VCaP (cell line): ENCODE data around the gene CHCHD4.

Source experiments
- H3K27ac ChIP-seq: fragments of 450-650 bp; 2 replicates; pipeline ENCODE4 v1.5.1; 2017
- CTCF ChIP-seq: fragments of 450-650 bp; conservative IDR thresholded peaks from 2 replicates; pipeline ENCODE4 v1.5.1; 2017; ENCODE audit warnings: mild to moderate bottlenecking, moderate library complexity

Gene CHCHD4

DNA sequence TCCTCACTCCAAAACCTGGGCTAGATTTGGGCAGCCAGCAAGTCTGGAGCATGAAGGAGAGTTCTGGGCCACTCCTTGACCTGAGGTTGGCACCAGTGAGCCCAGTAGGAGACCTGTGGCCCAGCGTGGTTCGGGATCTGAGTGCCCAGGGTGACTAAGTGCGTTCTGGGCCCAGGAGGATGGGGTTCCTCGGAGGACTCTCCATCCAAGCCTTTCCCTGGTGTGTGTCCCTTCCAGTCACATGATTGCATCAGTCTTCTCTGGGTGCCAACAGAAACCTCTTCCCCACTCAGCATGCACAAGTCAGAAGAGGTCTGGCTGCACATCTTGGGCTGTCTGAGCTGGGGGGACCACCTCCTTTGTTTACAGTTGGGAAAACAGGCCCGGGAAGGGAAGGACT, 15.1 kb upstream of the CHCHD4 start:
- no peak overlapping the region for H3K27ac ChIP-seq
- TF ChIP-seq CTCF = no peak

DNA sequence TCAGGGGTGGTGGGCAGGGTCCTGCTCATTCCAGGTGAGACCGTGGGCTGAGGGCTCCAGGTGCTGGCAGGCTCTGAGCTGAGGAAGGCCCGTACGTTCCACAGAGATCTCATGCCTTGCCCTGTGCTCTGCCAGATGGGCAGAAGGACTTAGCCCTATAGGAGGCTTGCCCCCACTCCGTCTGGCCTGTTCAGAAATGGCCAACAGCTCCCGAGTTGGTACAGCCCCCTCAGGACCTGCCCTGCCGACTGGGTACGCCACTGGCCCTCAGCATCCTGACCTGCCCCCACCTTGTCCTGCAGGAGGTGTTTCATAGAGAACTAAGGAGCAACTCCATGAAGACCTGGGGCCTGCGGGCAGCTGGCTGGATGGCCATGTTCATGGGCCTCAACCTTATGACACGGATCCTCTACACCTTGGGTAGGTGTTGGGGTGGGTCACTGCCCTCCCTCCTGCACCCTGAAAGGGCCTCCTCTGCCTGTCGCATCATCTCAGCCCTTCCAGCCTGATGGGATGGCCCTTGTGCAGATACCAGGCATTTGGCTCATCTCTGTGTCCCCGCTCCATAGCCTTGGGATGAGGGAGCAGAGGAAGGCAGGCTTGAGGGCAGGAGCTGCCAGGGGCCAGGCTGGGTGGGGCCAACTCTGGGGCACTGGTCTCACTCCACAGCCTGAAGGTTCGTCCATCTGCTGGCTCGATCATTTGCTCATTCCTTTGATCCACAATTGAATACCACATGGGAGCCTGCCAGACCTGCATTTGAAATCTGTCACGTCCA, 14.4 kb upstream of the CHCHD4 start:
- no peak overlapping the region for H3K27ac ChIP-seq
- no peak for TF ChIP-seq CTCF

GRCh38 chr3:14138109-14138877, 13.6 kb upstream of the CHCHD4 start:
- no peak overlapping the region for H3K27ac ChIP-seq
- no peak for TF ChIP-seq CTCF

DNA sequence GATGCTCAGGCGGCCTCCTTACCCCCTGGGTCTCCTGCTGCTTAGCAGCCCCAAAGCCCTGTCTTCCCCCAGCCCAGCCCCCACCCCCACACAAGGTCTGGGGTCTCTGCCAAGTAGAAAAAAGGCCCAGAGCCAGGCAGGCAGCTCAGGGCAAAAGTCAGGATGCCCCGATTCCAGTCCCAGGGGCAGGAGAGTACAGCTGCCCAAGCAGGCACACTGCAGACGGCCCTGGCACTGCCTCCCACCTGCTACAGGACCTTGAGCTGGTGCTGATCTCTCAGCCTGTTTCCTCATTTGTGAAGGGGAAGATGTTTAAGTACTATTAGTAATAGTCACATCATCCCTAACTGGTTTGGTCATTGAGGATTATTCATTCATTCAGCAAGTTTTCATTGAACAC, 12.8 kb upstream of the CHCHD4 start:
- TF ChIP-seq CTCF = no peak
- no peak overlapping the region for H3K27ac ChIP-seq

GRCh38 chr3:14137004-14137403, 12.3 kb upstream of the CHCHD4 start:
- no peak overlapping the region for H3K27ac ChIP-seq
- no peak for TF ChIP-seq CTCF

DNA sequence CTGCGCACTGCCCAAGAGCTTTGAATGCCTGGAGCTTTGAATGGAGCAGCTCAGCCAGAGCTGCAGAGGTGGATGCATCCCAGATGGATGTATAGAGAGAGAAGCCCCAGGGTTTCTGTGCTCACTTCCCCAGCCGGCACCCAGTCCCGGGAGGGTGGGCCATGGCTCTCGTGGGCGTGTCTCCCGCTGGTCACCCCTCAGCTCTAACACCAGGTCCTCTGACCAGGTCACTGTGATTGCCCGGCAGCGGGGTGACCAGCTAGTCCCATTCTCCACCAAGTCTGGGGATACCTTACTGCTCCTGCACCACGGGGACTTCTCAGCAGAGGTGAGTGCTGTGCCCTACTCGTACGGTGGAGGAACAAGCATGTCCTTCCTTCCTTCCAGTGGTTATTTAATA, 10.9 kb upstream of the CHCHD4 start:
- no peak for TF ChIP-seq CTCF
- H3K27ac ChIP-seq = no peak overlapping the region

DNA sequence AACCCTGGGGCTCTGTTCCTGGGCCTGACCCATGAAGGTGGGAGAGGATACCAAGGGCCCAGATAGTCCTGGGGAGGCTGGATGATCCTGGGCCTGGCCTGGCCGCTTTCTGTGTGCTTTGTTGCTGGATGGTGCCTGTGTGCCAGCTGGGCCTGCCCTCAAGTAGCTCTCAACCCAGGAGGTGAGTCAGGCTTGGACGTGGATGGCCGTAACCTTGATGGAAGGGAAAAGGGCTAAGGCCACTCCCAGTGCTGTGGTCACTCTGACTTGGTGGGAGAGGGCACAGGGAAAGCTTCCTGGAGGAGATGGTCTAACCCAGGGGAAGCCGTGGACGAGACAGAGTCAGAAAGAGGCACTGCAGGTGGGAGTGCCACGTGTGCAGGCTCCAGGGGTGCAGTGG, 9.6 kb upstream of the CHCHD4 start:
- no peak for TF ChIP-seq CTCF

More for the DNA sequence above, 9.6 kb upstream of the CHCHD4 start:
- no peak overlapping the region for H3K27ac ChIP-seq
